B cell (primary cell): ENCODE measurements around the gene GRIP1. TPM values are rescaled to one million over a fixed set of nuclear protein-coding genes. Genes with fewer than 3 reads are reported as not detected.

Source experiments
- ATAC-seq: fragments of 200-7000 bp; cut with Tn5 transposase; one replicate; pipeline ENCODE4 v1.10.0; 2021; ENCODE audit warnings: low read depth, mild to moderate bottlenecking, moderate number of reproducible peaks, moderate library complexity
- CTCF ChIA-PET: fragments of 350-600 bp; sonication (Branson Sonifier 250); formaldehyde crosslinking; loops from one replicate; lab custom pipeline; 2021; ENCODE audit warnings: antibody characterized with exemption, inconsistent platforms; lab: Charles Lee
- POLR2A ChIA-PET: fragments of 350-600 bp; sonication (Branson Sonifier 250); formaldehyde crosslinking; loops from one replicate; lab custom pipeline; 2021; ENCODE audit warnings: antibody characterized with exemption; lab: Charles Lee
- DNase-seq: peaks from one replicate; pipeline ENCODE4 v3.0.0; 2013
- H2AFZ ChIP-seq: 2 replicates; pipeline ENCODE4 v1.6.1; 2012; ENCODE audit warnings: mild to moderate bottlenecking, low read depth, low read length; ENCODE audit not compliant: insufficient read depth, poor library complexity, severe bottlenecking
- H3K27ac ChIP-seq, 2 donors: 1 replicate in 1 of 2; 2 replicates in 1 of 2; pipeline ENCODE4 v1.5.1; 2012 to 2013; ENCODE audit warnings: low read length in 2 of 2, mild to moderate bottlenecking in 2 of 2, moderate library complexity in 1 of 2
- H3K27me3 ChIP-seq, 4 experiments: fragments of 200-600 bp in 1 of 4; sonication (generic) in 1 of 4; replicated peaks in 1 of 4; 1 replicate in 2 of 4; 2 replicates in 2 of 4; pipeline versions ENCODE4 v1.6.1 to v1.7.0; 2013 to 2016; ENCODE audit warnings: low read length in 3 of 4, mild to moderate bottlenecking in 2 of 4, mixed read lengths in 1 of 4, moderate library complexity in 1 of 4; ENCODE audit not compliant: insufficient read depth in 4 of 4, control insufficient read depth in 3 of 4; ENCODE audit errors: control extremely low read depth in 1 of 4
- H3K36me3 ChIP-seq, 2 experiments: replicated peaks in 1 of 2; 1 replicate in 1 of 2; 2 replicates in 1 of 2; pipeline versions ENCODE4 v1.6.1 to v1.7.1; 2013; ENCODE audit warnings: low read length in 1 of 2; ENCODE audit not compliant: insufficient read depth in 2 of 2, control insufficient read depth in 1 of 2; ENCODE audit errors: control extremely low read depth in 1 of 2, extremely low read depth in 1 of 2
- H3K4me1 ChIP-seq, 2 donors: fragments of 200-600 bp in 1 of 2; sonication (generic) in 1 of 2; 1 replicate in 1 of 2; 2 replicates in 1 of 2; pipeline versions ENCODE4 v1.5.1 to v1.6.1; 2013 to 2017; ENCODE audit warnings: low read length in 2 of 2; ENCODE audit not compliant: control insufficient read depth in 2 of 2, insufficient read depth in 2 of 2
- H3K4me2 ChIP-seq: replicated peaks from 2 replicates; pipeline ENCODE3; 2012; ENCODE audit warnings: mild to moderate bottlenecking, low read depth, low read length; ENCODE audit not compliant: poor library complexity, severe bottlenecking
- H3K4me3 ChIP-seq, 5 experiments: fragments of 200-600 bp in 1 of 5; sonication (generic) in 1 of 5; 1 replicate in 3 of 5; 2 replicates in 2 of 5; pipeline versions ENCODE4 v1.5.1 to v1.7.0; 2011 to 2016; ENCODE audit warnings: low read length in 4 of 5, mild to moderate bottlenecking in 4 of 5, low read depth in 2 of 5, control low read depth in 1 of 5, moderate library complexity in 1 of 5; ENCODE audit not compliant: insufficient read depth in 1 of 5; ENCODE audit errors: control extremely low read depth in 1 of 5, extremely low read depth in 1 of 5
- H3K79me2 ChIP-seq: fragments of 200-600 bp; sonication (generic); one replicate; pipeline ENCODE4 v1.6.0; 2016; ENCODE audit warnings: low read length; ENCODE audit not compliant: control insufficient read depth, insufficient read depth
- H3K9ac ChIP-seq: fragments of 200-600 bp; sonication (generic); 2 replicates; pipeline ENCODE4 v1.6.1; 2017; ENCODE audit warnings: mild to moderate bottlenecking, low read length, moderate library complexity
- H3K9me3 ChIP-seq, 3 donors: one replicate each; pipeline versions ENCODE4 v1.6.1 to v1.7.1; 2013; ENCODE audit warnings: low read length in 2 of 3; ENCODE audit not compliant: control insufficient read depth in 2 of 3, insufficient read depth in 1 of 3; ENCODE audit errors: control extremely low read depth in 1 of 3
- H4K20me1 ChIP-seq: 2 replicates; pipeline ENCODE4 v1.6.0; 2012; ENCODE audit warnings: mild to moderate bottlenecking, low read length; ENCODE audit not compliant: insufficient read depth, control insufficient read depth, poor library complexity, severe bottlenecking
- H3K27ac Mint-ChIP-seq: one replicate; pipeline ENCODE4 v1.8.0; 2021; ENCODE audit warnings: mixed read lengths
- H3K27me3 Mint-ChIP-seq: one replicate; pipeline ENCODE4 v1.8.0; 2021; ENCODE audit warnings: mixed read lengths
- H3K4me1 Mint-ChIP-seq: one replicate; pipeline ENCODE4 v1.8.0; 2021; ENCODE audit warnings: mixed read lengths
- H3K4me3 Mint-ChIP-seq: one replicate; pipeline ENCODE4 v1.8.0; 2021; ENCODE audit warnings: mixed read lengths
- H3K9me3 Mint-ChIP-seq: one replicate; pipeline ENCODE4 v1.8.0; 2022; ENCODE audit warnings: mixed read lengths; ENCODE audit not compliant: insufficient read depth
- CTCF ChIP-seq: fragments of 200-600 bp; IDR thresholded peaks from one replicate; pipeline ENCODE4 v1.8.0; 2022; ENCODE audit warnings: antibody characterized with exemption, mild to moderate bottlenecking
- EZH2 ChIP-seq: IDR thresholded peaks from 2 replicates; pipeline ENCODE4 v1.6.1; 2012; ENCODE audit warnings: borderline replicate concordance, low read depth, mild to moderate bottlenecking, moderate library complexity, low read length; ENCODE audit not compliant: insufficient read depth, poor library complexity, severe bottlenecking
- WGBS: methylation state at CpG from one replicate; pipeline ENCODE4 v1.1.5; 2013; ENCODE audit warnings: missing lambda C conversion rate; ENCODE audit not compliant: insufficient coverage; 5-methylcytosine and 5-hydroxymethylcytosine counted together
- intact Hi-C: fragments of 100-400 bp; cut with micrococcal nuclease; formaldehyde crosslinking; loops from one replicate; pipeline ENCODE4 v1.10.0; 2022
- polyA plus RNA-seq: library from polyadenylated mRNA; depleted of rRNA; stranded (reverse); fragments of >200 nt; gene quantifications from 2 replicates; pipeline ENCODE4 v1.2.3, GENCODE V29; 2012
- total RNA-seq, 2 donors: library from RNA; stranded (reverse); fragments of 120-200 nt in 1 of 2; gene quantifications; 1 replicate in 1 of 2; 2 replicates in 1 of 2; pipeline versions ENCODE4 v1.2.3 to v1.2.4, GENCODE V29; 2013 to 2022

The GRIP1 gene
- total and polyA plus RNA-seq, 2 donors (not counting 1 experiment from before 2014, with no cell fraction given) = 0.22 TPM; not detected in 1

- Histone ChIP-seq H3K9me3 (no peaks in the 10 kb centered on the region), H3K36me3 (no peaks in the 10 kb centered on the region), H3K4me1 (no peaks in the 10 kb centered on the region), H2AFZ (no peak overlapping the region), H3K9ac (no peak overlapping the region), H3K27me3 (no peaks in the 10 kb centered on the region), H3K79me2 (no peaks in the 10 kb centered on the region), H3K4me3 (no peak overlapping the region), H3K4me2 (no peak overlapping the region), H4K20me1 (no peaks in the 10 kb centered on the region), H3K27ac (no peak overlapping the region)
- Mint-ChIP-seq H3K4me3 (no peak overlapping the region), H3K9me3 (no peaks in the 10 kb centered on the region), H3K27me3 (peaks cover 3% of the 10 kb centered on the region), H3K27ac (no peak overlapping the region), H3K4me1 (no peaks in the 10 kb centered on the region)
- POLR2A ChIA-PET = no interaction called here
- CTCF ChIA-PET = interaction anchor here (1.7 kb wide), 1 partner anchor 10 kb away, joined by 6 read pairs; no protein-coding TSS in a partner anchor
- intact Hi-C loops = no loop called here
- DNase-seq = no peak
- no peak for ATAC-seq
- TF ChIP-seq CTCF (no peak), EZH2 (no peak)
- 100% methylated on average over 5 of the region's 5 CpGs for WGBS
Measured at GRCh38 chr12:66397574-66398290, 281.1 kb downstream of the GRIP1 start.

GRCh38 chr12:66393890-66394289 lies 285.0 kb downstream of the GRIP1 start:
- no peak overlapping the region for H3K27ac Mint-ChIP-seq
- WGBS = 0% methylated on average over 1 of the region's 5 CpGs

More at GRCh38 chr12:66393890-66394289, 285.0 kb downstream of the GRIP1 start:
- Histone ChIP-seq H3K9ac (no peak overlapping the region), H3K4me2 (no peak overlapping the region), H3K79me2 (no peaks in the 10 kb centered on the region), H3K4me1 (no peaks in the 10 kb centered on the region), H3K27me3 (no peaks in the 10 kb centered on the region), H3K4me3 (no peak overlapping the region), H3K9me3 (no peaks in the 10 kb centered on the region), H2AFZ (no peak overlapping the region), H4K20me1 (no peaks in the 10 kb centered on the region), H3K27ac (no peak overlapping the region), H3K36me3 (no peaks in the 10 kb centered on the region)
- H3K4me1 Mint-ChIP-seq = no peaks in the 10 kb centered on the region
- TF ChIP-seq EZH2 (no peak), CTCF (no peak)
- intact Hi-C loops = no loop called here
- DNase-seq (no peak), ATAC-seq (no peak)
- peaks cover 3% of the 10 kb centered on the region for H3K27me3 Mint-ChIP-seq
- ChIA-PET POLR2A (no interaction called here), CTCF (no interaction called here)
- H3K9me3 Mint-ChIP-seq = no peaks in the 10 kb centered on the region
- H3K4me3 Mint-ChIP-seq = no peak overlapping the region
